Sigmoid colon (tissue), 4 donors: ENCODE measurements around the gene CAMK1D.

Experiments used
- CTCF ChIP-seq, 4 experiments: fragments of 450-650 bp in 3 of 4; fragments of 200-600 bp in 1 of 4; IDR thresholded peaks; one replicate each; pipeline ENCODE4 v1.5.1; 2016 to 2019; ENCODE audit warnings: antibody characterized with exemption in 4 of 4, mild to moderate bottlenecking in 3 of 4, moderate library complexity in 2 of 4
- EP300 ChIP-seq, 4 donors: sonication (generic); formaldehyde crosslinking; IDR thresholded peaks; one replicate each; pipeline ENCODE4 v1.6.1; 2017; ENCODE audit warnings: antibody characterized with exemption in 4 of 4

- TF ChIP-seq CTCF (IDR thresholded peaks at IDR 0.05) (no peak), EP300 (IDR thresholded peaks at IDR 0.05) (no peak)
These were observed 44.5 kb downstream of the CAMK1D start for GRCh38 chr10:12393831-12394230.
